Fibroblast of skin of right biceps (primary cell): ENCODE results near the gene FAM186B.

ENCODE experiments used
- DNase-seq: peaks from one replicate; pipeline ENCODE4 v3.0.0-alpha.2; 2013

FAM186B gene

DNA sequence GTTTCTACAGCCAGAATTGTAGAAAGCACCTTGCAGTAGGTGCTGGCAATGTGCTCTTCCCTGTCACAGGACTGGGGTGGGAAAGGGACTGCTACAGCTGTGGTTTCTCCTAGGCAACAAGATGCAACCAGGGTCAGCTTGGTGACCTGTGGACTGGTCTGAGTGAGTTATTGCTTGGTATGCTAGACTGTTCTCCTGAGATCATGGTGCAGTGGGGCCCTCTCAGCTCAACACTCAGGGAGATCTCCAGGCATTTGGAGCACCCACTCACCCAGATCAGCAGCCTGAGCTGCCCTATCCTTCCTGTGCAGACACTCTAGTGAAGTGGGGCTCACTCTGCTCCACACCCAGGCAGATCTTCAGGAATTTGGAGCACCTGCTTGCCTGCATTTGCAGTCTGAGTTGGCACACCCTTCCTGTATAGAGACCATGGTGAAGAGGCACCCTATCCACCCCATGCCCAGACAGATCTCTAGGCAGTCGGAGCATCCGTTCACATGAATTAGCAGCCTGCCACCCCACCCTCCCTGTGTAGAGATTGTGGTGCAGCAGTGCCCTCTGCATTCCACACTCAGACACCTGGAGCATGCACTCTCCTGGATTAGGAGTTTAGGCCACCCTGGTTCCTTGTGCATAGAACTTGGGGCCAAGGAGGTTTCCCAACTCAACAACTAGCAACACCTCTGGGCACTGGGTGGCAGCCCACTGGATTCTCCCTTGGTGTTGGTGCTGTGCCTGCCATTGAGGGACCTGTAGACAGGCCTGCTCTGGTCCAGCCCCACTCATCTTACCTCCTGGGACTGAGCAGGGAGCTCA, 3.8 kb upstream of the FAM186B start:
- no peak for DNase-seq

DNA sequence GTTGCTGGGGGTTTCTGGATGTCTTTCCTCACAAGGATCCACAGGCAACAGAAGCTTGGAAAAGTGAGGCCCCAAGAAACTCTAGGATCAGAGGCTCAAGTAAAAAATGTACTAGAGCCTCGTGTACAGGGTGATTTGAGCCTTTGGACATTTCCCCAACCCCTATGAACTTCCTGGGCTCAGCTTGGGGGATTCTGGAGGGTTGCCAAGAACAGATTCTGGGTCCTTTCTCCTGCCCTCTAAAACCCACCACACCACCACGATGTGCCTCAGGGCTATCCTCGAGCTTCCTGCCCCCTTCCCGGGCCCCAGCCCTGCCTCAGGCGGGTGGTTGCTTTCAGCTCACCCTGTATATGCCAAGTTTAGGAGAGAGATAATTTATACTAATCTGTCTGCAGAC, 583 bp downstream of the FAM186B start:
- no peak for DNase-seq

DNA sequence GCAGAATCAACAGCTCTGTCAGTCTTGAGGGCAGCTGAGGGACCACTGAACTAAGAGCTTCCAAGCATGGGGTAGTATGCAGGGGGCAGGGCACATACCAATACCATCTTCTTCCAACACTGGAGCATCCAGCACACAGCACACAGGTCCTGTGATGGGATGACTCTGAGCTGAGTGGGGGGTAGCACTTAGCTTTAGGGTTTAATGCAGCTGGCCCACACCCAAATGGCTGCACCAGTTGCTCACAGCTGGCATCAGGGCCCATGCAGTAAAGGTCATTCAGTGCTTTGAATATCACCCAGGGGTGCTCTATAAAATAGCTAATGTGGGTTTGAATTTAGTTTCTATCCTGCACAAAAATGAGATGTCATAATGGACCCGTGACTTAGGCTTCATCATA, 1.7 kb downstream of the FAM186B start:
- no peak for DNase-seq

GRCh38 chr12:49599961-49600360, 5.5 kb downstream of the FAM186B start:
- DNase-seq = no peak

DNA sequence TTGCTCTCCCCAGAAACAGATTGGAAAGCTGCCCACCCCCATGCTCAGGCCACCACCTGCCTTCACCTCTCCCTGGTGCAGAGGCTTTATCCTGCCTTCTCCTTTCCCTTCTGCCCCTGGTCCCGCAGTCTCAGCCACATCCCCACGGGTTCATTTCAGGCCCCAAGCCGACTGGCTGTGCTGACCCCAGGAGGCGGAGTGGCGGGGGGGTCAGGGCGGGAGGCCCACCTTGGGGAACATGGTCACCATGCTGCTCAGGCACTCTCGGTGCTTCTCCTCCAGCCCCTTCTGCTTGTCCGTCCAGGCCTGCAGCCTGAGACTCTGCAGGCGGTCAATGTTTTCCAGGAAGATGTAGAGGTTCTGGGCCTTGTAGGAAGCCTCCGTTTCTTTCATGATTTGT, 6.9 kb downstream of the FAM186B start:
- no peak for DNase-seq

DNA sequence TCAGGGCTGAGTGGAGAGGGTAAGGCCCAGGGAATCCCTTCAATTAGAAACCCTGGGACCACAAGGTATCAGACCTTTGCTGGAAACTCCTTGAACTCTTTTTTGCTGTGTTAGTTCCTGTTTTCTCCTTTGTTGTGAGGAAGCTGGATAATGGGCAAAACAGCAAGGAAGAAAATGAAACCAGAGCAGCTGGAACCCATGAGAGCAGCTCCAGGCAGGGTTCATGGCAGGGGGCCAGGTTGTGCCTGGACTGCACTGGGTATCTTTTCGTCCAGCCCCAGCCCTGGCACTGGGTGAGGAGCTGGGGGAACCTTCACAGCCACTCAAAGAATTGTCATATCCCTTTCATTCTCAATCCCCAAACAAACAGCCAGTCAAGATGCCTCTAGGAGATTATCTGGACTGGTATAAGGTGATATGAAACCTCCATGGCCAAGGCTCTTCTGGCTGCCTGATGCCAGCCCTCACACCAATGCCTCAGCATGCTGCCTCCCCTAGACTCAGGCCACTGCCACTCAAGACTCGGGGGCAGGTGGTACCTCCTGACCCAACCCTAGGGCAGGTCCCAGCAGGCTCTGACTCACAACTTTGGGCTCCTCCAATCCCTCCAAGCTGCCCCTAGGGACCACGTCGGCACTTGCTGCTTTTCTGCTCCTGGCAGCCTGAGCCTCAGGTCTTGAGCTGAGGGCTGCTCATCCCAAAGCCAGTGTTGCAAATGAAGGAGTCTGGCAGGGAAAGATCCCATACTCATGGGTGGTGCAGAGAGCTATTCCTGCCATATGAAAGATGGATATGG, 16.5 kb downstream of the FAM186B start:
- no peak for DNase-seq

DNA sequence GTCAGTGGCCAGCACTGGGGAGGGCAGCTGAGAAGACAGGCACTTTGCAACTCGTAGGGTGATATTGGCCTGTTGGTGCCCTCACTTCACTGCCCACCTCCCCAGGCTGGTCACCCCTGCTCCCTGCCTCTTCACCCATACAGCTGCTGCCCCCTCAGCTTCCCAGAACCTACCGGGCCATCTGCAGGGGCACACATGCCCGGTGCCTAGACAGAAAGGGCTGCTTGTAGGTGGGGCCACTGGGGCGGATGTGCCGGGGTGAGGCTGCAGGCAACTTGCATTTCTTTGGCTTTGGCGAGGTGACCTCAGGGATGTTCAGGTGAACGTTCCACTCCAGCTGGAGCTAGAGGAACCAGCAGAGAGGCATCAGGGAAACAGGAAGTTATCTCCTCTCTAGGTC, 17.2 kb downstream of the FAM186B start:
- no peak for DNase-seq

GRCh38 chr12:49587174-49587908, 18.1 kb downstream of the FAM186B start:
- DNase-seq = no peak

- no peak for DNase-seq
These were observed 19.7 kb downstream of the FAM186B start for GRCh38 chr12:49585477-49586459.

- DNase-seq = no peak
These were observed 20.8 kb downstream of the FAM186B start for GRCh38 chr12:49584591-49584990.

DNA sequence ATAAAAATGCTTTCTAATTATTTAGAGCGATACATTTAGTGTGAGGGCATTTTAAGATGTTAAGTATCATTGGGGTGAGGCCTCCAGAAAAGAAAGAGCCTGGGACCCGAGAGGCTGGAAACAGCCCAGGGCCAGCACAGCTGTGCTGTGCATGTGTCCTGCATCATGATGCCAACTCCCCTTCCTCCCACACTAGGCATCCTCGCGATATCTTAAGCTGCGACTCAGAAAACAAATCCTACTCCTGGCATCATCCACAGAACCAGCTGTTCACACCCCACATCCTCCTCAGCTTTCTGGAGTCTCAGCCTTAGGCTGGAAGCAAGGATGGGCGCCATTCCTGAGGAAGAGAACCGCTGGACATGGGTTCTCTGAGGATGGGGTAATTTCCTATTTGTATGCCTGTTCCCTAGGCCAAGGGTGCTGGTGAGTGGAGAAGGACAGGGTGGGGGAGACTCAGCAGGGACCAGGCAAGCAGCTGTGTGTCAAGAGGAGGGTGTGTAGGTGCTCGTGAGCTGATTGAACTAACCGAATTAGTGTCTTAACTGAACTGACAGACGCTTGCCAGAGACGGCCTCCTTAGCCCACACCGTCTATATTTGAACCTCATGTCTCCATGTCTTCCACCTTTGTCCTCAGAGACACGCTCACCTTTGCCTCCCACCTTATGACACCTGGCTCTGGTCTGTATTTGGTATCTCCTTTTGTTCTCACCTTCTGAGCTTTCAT, 21.9 kb downstream of the FAM186B start:
- DNase-seq = no peak

DNA sequence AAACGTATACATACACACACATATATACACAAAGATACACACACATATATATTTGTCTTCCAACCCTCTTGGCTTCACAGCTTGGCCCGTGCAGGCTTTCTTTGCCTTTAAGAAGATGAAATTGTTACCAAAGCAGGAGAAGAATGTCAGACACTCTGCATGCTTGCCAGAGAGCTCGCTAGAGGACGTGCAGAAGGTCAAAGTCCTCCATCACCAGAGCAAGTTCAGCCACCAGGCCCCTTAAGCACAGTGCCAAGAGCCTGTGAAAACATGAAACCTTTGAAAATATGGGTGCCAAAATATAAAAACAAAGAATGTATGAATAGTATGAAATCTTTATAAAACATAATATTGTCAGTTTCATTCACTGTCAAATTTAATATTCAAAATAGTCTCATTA, 22.6 kb downstream of the FAM186B start:
- DNase-seq = no peak

DNA sequence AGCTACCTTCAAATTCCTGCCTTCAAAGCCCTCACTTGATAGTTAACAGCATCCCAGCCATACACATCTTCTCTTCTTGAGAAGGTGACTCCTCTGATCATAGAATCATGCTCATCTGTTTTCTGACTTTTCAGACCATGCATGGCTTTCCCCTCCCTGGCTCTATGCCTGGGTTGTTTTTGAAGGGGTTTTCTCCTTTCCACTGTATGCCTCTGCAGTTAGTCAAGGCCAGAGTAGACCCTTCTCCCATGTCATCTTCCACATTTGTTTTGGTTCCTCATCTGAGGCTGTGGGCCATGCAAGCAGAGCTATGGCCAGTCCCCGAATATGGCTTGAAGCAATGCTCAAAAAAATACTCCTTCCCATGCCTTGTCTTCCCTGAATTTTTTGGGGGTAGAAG, 23.2 kb downstream of the FAM186B start:
- DNase-seq = no peak

DNA sequence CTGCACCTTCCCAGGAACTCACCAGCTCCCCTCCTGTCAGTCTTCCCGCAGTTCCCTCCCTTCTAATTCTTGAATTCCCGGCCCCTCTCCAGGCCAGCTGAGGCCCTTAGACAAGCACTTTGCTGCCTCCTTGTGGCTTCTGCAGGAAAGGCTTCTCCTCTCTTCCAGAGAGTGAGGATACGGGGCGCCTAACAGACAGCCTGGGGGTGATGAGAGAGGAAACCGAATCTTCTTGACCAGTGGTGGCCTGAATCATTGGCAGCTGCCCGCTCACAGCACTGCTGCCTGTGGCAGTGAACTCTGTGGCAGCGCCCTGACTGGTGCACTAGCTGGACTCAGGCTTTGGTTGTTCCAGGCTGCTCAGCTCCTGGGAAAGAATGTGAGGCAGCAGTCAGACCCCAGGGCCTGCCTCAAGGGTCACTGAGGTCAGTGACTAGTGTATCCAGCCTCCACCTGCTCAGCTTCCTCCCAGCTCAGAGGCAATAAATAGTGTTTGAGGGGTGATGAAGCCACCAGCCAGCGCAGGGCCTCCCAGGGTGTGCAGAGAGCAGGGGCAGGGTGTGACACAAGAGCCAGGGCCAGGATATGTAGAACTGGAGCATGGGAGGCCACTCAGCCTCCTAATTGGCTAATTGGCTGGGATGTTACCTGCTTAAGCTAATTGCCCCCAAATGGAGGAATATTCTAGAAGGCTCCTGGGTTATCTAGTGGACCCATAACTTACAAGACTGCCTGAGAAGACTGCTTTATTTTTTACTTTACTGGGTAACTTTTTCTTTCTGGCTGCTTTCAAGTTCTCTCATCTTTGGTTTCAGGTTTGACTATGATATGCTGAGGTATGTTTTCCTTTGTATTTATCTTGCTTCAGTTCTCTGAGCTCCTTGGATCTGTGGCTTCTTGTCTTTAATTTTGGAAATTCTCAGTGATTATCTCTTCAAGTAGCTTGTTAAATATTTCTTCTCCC, 24.6 kb downstream of the FAM186B start:
- DNase-seq = peak; percentile 70

DNA sequence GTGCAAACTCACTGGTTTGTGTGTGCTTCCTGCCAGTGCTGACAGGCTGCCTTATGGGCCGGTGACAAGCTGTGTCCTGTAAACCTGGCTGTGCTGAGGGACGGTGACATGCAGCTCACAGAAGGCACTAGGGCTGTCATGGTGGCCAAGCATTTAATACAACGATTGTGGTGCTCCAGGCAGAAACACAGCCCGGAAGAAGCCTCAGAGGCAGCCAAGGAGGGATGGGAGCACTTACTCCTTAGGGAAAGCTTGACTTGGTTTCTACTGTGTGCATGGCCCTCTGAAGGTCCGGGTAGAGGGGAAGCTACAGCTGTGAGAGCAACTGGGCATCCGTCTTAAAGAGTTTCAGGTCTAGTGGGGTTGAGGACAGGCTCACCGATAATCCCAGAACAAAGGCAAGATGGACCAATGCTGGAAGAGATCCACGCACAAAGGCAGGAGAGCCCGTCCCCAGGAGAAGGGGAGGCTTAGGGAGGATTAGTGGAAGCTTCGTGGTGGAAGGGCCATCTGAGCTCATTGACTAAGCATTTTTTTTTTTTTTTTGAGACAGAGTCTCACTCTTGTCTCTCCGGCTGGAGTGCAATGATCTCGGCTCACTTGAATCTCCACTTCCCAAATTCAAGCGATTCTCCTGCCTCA, 26.8 kb downstream of the FAM186B start:
- DNase-seq = no peak

GRCh38 chr12:49577589-49578315, 27.7 kb downstream of the FAM186B start:
- no peak for DNase-seq

- DNase-seq = no peak
These were observed 36.8 kb downstream of the FAM186B start for GRCh38 chr12:49568442-49569162.
